BLaER1 (cell line): ENCODE measurements around the gene PALM.
"Not testable (repeated sequence)": the region's sequence is repeated elsewhere in the genome, so short reads cannot be mapped to it uniquely, and the experiment has no call there.

Source experiments
- H3K27ac ChIP-seq: shearing (Covaris generic); formaldehyde crosslinking; 2 replicates; pipeline ENCODE4 v1.8.1; 2022
- H3K27me3 ChIP-seq: shearing (Covaris generic); formaldehyde crosslinking; 2 replicates; pipeline ENCODE4 v1.8.1; 2022
- H3K36me3 ChIP-seq: shearing (Covaris generic); formaldehyde crosslinking; 2 replicates; pipeline ENCODE4 v1.8.1; 2022
- H3K4me1 ChIP-seq: shearing (Covaris generic); formaldehyde crosslinking; 2 replicates; pipeline ENCODE4 v1.8.1; 2022
- H3K4me2 ChIP-seq: shearing (Covaris generic); formaldehyde crosslinking; 2 replicates; pipeline ENCODE4 v1.8.1; 2022
- H3K4me3 ChIP-seq: shearing (Covaris generic); formaldehyde crosslinking; 2 replicates; pipeline ENCODE4 v1.8.1; 2022
- H3K9ac ChIP-seq: shearing (Covaris generic); formaldehyde crosslinking; 2 replicates; pipeline ENCODE4 v1.8.1; 2022
- H3K9me3 ChIP-seq: shearing (Covaris generic); formaldehyde crosslinking; 2 replicates; pipeline ENCODE4 v1.8.1; 2022
- H4K20me1 ChIP-seq: shearing (Covaris generic); formaldehyde crosslinking; 2 replicates; pipeline ENCODE4 v1.8.1; 2022
- Cebpa-rat ChIP-seq: shearing (Covaris generic); IDR thresholded peaks from 2 replicates; pipeline ENCODE4 v1.8.1; 2022

The PALM gene

DNA sequence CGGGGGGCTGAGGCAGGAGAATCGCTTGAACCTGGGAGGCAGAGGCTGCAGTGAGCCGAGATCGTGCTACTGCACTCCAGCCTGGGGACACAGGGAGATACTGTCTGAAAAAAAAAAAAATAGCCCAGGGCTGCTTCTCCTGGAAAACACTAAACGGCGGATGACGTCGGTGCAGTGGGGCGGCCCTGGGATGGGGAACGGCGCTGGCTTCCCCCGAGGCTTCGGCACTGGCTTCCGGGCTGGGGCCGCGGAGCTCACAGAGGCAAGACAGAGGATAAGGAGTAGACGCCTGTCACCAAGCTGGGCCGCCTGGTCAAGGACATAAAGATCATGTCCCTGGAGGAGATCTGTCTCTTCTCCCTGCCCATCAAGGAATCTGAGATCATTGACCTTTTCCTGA is 18.5 kb upstream of the PALM start:
- no peak for TF ChIP-seq Cebpa-rat
- no peak overlapping the region for H3K27ac ChIP-seq
- H3K4me1 ChIP-seq, result peaks cover 37% of the 10 kb centered on the region
- 0 out of 2 replicates have a peak, but pooled peaks cover 5% of the 10 kb centered on the region for H3K27me3 ChIP-seq
- H4K20me1 ChIP-seq, result no peaks in the 10 kb centered on the region
- H3K9ac ChIP-seq, result no peak overlapping the region
- H3K4me3 ChIP-seq, result no peak overlapping the region
- H3K36me3 ChIP-seq, result no peaks in the 10 kb centered on the region
- peaks cover 7% of the 10 kb centered on the region; the same call in 1 of the 2 replicates for H3K9me3 ChIP-seq
- no peak overlapping the region for H3K4me2 ChIP-seq

GRCh38 chr19:694481-695351 is 14.0 kb upstream of the PALM start:
- peak overlapping the region; percentile 77 for H3K9ac ChIP-seq
- H3K36me3 ChIP-seq, result no peaks in the 10 kb centered on the region
- H3K4me3 ChIP-seq, result peak overlapping the region; percentile 61
- H3K27ac ChIP-seq, result peak overlapping the region; percentile 83
- 0 out of 2 replicates have a peak, but pooled peaks cover 5% of the 10 kb centered on the region for H3K27me3 ChIP-seq
- peaks cover 74% of the 10 kb centered on the region for H3K4me1 ChIP-seq
- peak overlapping the region; percentile 96 for H3K4me2 ChIP-seq
- H4K20me1 ChIP-seq, result no peaks in the 10 kb centered on the region
- no peak for TF ChIP-seq Cebpa-rat
- H3K9me3 ChIP-seq, result no peaks in the 10 kb centered on the region

- Histone ChIP-seq H4K20me1 (no peaks in the 10 kb centered on the region), H3K27ac (peak within 1 kb of the TSS; percentile 83), H3K4me1 (peaks cover 81% of the 10 kb centered on the region), H3K9ac (peak within 1 kb of the TSS; percentile 77), H3K4me2 (peak within 1 kb of the TSS; percentile 96), H3K9me3 (no peaks in the 10 kb centered on the region), H3K4me3 (peak within 1 kb of the TSS; percentile 61), H3K27me3 (0 out of 2 replicates have a peak, but pooled peaks cover 5% of the 10 kb centered on the region), H3K36me3 (no peaks in the 10 kb centered on the region)
- TF ChIP-seq Cebpa-rat, result no peak
These were observed 13.3 kb upstream of the PALM start, which contains the start of gene PRSS57 for GRCh38 chr19:695352-695949. TSS of gene PRSS57 (minus strand) at chr19:695452. CDS start at chr19:695430, 22 bp downstream.

DNA sequence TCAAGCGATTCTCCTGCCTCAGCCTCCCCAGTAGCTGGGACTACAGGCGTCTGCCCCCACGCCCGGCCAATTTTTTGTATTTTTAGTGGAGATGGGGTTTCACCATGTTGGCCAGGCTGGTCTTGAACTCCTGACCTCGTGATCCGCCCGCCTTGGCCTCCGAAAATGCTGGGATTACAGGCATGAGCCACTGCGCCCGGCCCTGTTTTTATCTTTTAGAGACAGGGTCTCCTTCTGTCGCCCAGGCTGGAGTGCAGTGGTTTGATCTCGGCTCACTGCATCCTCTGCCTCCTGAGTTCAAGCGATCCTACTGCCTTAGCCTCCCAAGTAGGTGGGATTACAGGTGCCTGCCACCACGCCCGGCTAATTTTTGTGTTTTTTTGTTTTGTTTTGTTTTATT is 10.2 kb upstream of the PALM start:
- not testable (repeated sequence) for H3K36me3 ChIP-seq, H4K20me1 ChIP-seq, H3K4me3 ChIP-seq, H3K9me3 ChIP-seq, H3K27me3 ChIP-seq
- Histone ChIP-seq H3K9ac (peak overlapping the region; percentile 79), H3K4me2 (peak overlapping the region; percentile 94), H3K4me1 (peaks cover 98% of the 10 kb centered on the region), H3K27ac (peak overlapping the region; percentile 94)

DNA sequence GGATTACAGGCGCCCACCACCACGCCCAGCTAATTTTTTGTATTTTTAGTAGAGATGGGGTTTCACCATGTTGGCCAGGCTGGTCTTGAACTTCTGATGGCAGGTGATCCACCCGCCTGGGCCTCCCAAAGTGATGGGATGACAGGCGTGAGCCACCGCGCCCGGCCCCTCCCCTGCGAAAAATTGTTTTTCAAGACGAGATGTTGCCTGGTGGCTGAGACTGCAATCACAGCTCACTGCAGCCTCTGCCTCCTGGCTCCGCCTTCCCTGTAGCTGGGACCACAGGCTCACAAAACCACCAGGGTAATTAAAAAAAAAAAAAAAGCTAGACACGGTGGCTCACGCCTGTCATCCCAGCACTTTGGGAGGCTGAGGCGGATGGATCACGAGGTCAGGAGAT is 8.8 kb upstream of the PALM start:
- H3K9ac ChIP-seq, H3K36me3 ChIP-seq, H3K9me3 ChIP-seq, H3K27me3 ChIP-seq, H4K20me1 ChIP-seq, H3K4me3 ChIP-seq: not testable (repeated sequence)
- peaks cover 93% of the 10 kb centered on the region for H3K4me1 ChIP-seq
- H3K27ac ChIP-seq, result peak overlapping the region; percentile 94
- peak overlapping the region; percentile 94 for H3K4me2 ChIP-seq

DNA sequence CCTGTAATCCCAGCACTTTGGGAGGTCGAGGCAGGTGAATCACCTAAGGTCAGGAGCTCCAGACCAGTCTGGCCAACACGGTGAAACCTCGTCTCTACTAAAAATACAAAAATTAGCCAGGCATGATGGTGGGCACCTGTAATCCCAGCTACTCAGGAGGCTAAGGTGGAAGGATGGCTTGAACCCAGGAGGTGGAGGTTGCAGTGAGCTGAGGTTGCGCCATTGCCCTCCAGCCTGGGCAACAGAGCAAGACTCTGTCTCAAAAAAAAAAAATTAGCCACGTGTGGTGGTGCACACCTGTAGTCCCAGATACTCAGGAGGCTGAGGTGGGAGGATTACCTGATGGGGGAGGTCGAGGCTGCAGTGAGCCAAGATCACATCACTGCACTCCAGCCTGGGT is 5.9 kb upstream of the PALM start:
- peaks cover 72% of the 10 kb centered on the region for H3K4me1 ChIP-seq
- H3K4me3 ChIP-seq, result peak overlapping the region; percentile 68

DNA sequence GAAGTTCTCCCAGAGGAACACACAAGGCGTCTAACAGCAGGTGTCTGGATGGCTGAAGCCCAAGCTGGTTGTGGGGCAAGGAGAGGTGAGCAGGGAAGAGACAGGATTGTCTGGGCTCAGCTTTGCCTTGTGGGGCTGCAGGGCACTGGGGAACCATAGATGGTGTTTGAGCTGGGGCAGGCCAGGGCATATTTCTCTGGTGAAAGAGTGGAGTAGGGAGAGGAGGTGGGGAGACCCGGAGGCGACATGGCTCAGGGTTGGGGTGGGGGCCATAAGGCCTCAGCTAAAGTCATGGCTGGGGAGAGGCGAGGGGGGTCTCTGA is 5.4 kb upstream of the PALM start:
- Histone ChIP-seq H3K27me3 (no peaks in the 10 kb centered on the region), H3K9me3 (no peaks in the 10 kb centered on the region), H3K36me3 (no peaks in the 10 kb centered on the region), H4K20me1 (no peaks in the 10 kb centered on the region), H3K27ac (peak overlapping the region; percentile 69), H3K4me2 (peak overlapping the region; percentile 81), H3K4me1 (peaks cover 72% of the 10 kb centered on the region), H3K4me3 (peak overlapping the region; percentile 68), H3K9ac (peak overlapping the region; percentile 67)
- TF ChIP-seq Cebpa-rat, result no peak

More for the DNA sequence above, 5.9 kb upstream of the PALM start:
- Histone ChIP-seq H3K9ac (peak overlapping the region; percentile 67), H3K27ac (peak overlapping the region; percentile 69), H3K4me2 (peak overlapping the region; percentile 81)
- H4K20me1 ChIP-seq, H3K36me3 ChIP-seq, H3K9me3 ChIP-seq, H3K27me3 ChIP-seq: not testable (repeated sequence)

GRCh38 chr19:703651-704446 is 4.9 kb upstream of the PALM start:
- Histone ChIP-seq H3K27me3 (no peaks in the 10 kb centered on the region), H3K4me3 (peak overlapping the region; percentile 68)

DNA sequence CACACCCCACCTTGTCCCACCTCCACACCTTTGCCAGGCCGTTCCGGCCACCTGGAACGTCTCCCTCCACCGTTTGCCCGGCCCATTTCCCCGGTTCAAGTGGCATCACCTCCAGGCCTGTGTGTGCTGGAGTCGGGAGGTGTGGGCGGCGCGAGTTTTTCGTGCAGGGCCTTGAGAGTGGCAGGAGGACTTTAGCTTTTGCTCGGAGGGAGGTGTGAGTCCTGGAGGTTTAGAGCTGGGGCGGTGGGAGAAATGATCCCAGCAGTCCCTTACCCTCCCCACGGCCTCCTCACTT is 4.3 kb upstream of the PALM start:
- Histone ChIP-seq H3K4me2 (peak overlapping the region; percentile 93), H4K20me1 (no peaks in the 10 kb centered on the region)

More at GRCh38 chr19:703651-704446, 4.9 kb upstream of the PALM start:
- Histone ChIP-seq H3K9me3 (no peaks in the 10 kb centered on the region), H3K9ac (peak overlapping the region; percentile 67), H3K36me3 (no peaks in the 10 kb centered on the region), H4K20me1 (no peaks in the 10 kb centered on the region), H3K27ac (peak overlapping the region; percentile 69), H3K4me2 (peak overlapping the region; percentile 93), H3K4me1 (peaks cover 69% of the 10 kb centered on the region)
- no peak for TF ChIP-seq Cebpa-rat

More for the DNA sequence above, 4.3 kb upstream of the PALM start:
- no peaks in the 10 kb centered on the region for H3K36me3 ChIP-seq
- peaks cover 64% of the 10 kb centered on the region for H3K4me1 ChIP-seq
- H3K4me3 ChIP-seq, result peak overlapping the region; percentile 54
- H3K9ac ChIP-seq, result peak overlapping the region; percentile 61; the same call in 1 of the 2 replicates
- H3K27me3 ChIP-seq, result no peaks in the 10 kb centered on the region
- no peak for TF ChIP-seq Cebpa-rat
- peak overlapping the region; percentile 63 for H3K27ac ChIP-seq
- no peaks in the 10 kb centered on the region for H3K9me3 ChIP-seq
